ENCODE results near the gene NEURL1B.
"Not testable (repeated sequence)": the region's sequence is repeated elsewhere in the genome, so short reads cannot be mapped to it uniquely, and the experiment has no call there.

NEURL1B gene

GRCh38 chr5:172666251-172666650 is 25.2 kb downstream of the NEURL1B start:
- Mint-ChIP-seq H3K27ac (no peak overlapping the region), H3K27me3 (no peaks in the 10 kb centered on the region), H3K4me1 (ENCODE audit: low read depth) (no peaks in the 10 kb centered on the region), H3K36me3 (ENCODE audit: low read depth) (no peaks in the 10 kb centered on the region), H3K9me3 (peaks cover 3% of the 10 kb centered on the region), H3K4me3 (no peak overlapping the region)

- Mint-ChIP-seq H3K9me3 (peaks cover 3% of the 10 kb centered on the region), H3K27ac (no peak overlapping the region), H3K27me3 (no peaks in the 10 kb centered on the region), H3K4me3 (no peak overlapping the region), H3K4me1 (ENCODE audit: low read depth) (no peaks in the 10 kb centered on the region), H3K36me3 (ENCODE audit: low read depth) (no peaks in the 10 kb centered on the region)
These were observed 26.9 kb downstream of the NEURL1B start for GRCh38 chr5:172667786-172668593.

GRCh38 chr5:172668594-172669071 is 27.6 kb downstream of the NEURL1B start:
- H3K36me3 Mint-ChIP-seq (ENCODE audit: low read depth): no peaks in the 10 kb centered on the region
- no peaks in the 10 kb centered on the region for H3K27me3 Mint-ChIP-seq
- H3K4me3 Mint-ChIP-seq: no peak overlapping the region
- H3K4me1 Mint-ChIP-seq (ENCODE audit: low read depth): no peaks in the 10 kb centered on the region
- no peak overlapping the region for H3K27ac Mint-ChIP-seq
- peaks cover 3% of the 10 kb centered on the region for H3K9me3 Mint-ChIP-seq

- Mint-ChIP-seq H3K4me1 (ENCODE audit: low read depth) (no peaks in the 10 kb centered on the region), H3K27me3 (no peaks in the 10 kb centered on the region), H3K36me3 (ENCODE audit: low read depth) (no peaks in the 10 kb centered on the region), H3K27ac (no peak overlapping the region), H3K4me3 (no peak overlapping the region), H3K9me3 (peaks cover 3% of the 10 kb centered on the region)
These were observed 28.4 kb downstream of the NEURL1B start for GRCh38 chr5:172669386-172670004.

- no peaks in the 10 kb centered on the region for H3K36me3 Mint-ChIP-seq (ENCODE audit: low read depth)
- no peak overlapping the region for H3K4me3 Mint-ChIP-seq
- H3K9me3 Mint-ChIP-seq: peaks cover 3% of the 10 kb centered on the region
- H3K27ac Mint-ChIP-seq: no peak overlapping the region
- no peaks in the 10 kb centered on the region for H3K4me1 Mint-ChIP-seq (ENCODE audit: low read depth)
- H3K27me3 Mint-ChIP-seq: no peaks in the 10 kb centered on the region
These were observed 28.9 kb downstream of the NEURL1B start for GRCh38 chr5:172670005-172670402.

GRCh38 chr5:172670444-172670843 is 29.4 kb downstream of the NEURL1B start:
- peak overlapping the region; percentile 57 for H3K27ac Mint-ChIP-seq
- no peaks in the 10 kb centered on the region for H3K27me3 Mint-ChIP-seq
- H3K9me3 Mint-ChIP-seq: peaks cover 3% of the 10 kb centered on the region
- H3K36me3 Mint-ChIP-seq (ENCODE audit: low read depth): no peaks in the 10 kb centered on the region
- no peaks in the 10 kb centered on the region for H3K4me1 Mint-ChIP-seq (ENCODE audit: low read depth)
- no peak overlapping the region for H3K4me3 Mint-ChIP-seq

GRCh38 chr5:172671091-172671490 is 30.0 kb downstream of the NEURL1B start:
- Mint-ChIP-seq H3K27me3 (no peaks in the 10 kb centered on the region), H3K27ac (no peak overlapping the region), H3K4me1 (ENCODE audit: low read depth) (no peaks in the 10 kb centered on the region), H3K9me3 (peaks cover 3% of the 10 kb centered on the region), H3K4me3 (no peak overlapping the region), H3K36me3 (ENCODE audit: low read depth) (no peaks in the 10 kb centered on the region)

- no peak overlapping the region for H3K27ac Mint-ChIP-seq
- H3K27me3 Mint-ChIP-seq: no peaks in the 10 kb centered on the region
- no peaks in the 10 kb centered on the region for H3K4me1 Mint-ChIP-seq (ENCODE audit: low read depth)
- no peak overlapping the region for H3K4me3 Mint-ChIP-seq
- no peaks in the 10 kb centered on the region for H3K36me3 Mint-ChIP-seq (ENCODE audit: low read depth)
- H3K9me3 Mint-ChIP-seq: peaks cover 3% of the 10 kb centered on the region
These were observed 31.6 kb downstream of the NEURL1B start for GRCh38 chr5:172672681-172673080.

GRCh38 chr5:172674155-172674554 is 33.1 kb downstream of the NEURL1B start:
- Mint-ChIP-seq H3K27me3 (no peaks in the 10 kb centered on the region), H3K9me3 (peaks cover 3% of the 10 kb centered on the region), H3K36me3 (ENCODE audit: low read depth) (no peaks in the 10 kb centered on the region), H3K4me3 (no peak overlapping the region), H3K27ac (no peak overlapping the region), H3K4me1 (ENCODE audit: low read depth) (no peaks in the 10 kb centered on the region)

- Mint-ChIP-seq H3K27ac (no peak overlapping the region), H3K4me1 (ENCODE audit: low read depth) (no peaks in the 10 kb centered on the region), H3K27me3 (no peaks in the 10 kb centered on the region), H3K36me3 (ENCODE audit: low read depth) (no peaks in the 10 kb centered on the region), H3K9me3 (no peaks in the 10 kb centered on the region), H3K4me3 (no peak overlapping the region)
These were observed 35.9 kb downstream of the NEURL1B start for GRCh38 chr5:172676914-172677475.

- H3K36me3 Mint-ChIP-seq (ENCODE audit: low read depth); H3K4me3 Mint-ChIP-seq; H3K9me3 Mint-ChIP-seq; H3K27ac Mint-ChIP-seq; H3K4me1 Mint-ChIP-seq (ENCODE audit: low read depth); H3K27me3 Mint-ChIP-seq: not testable (repeated sequence)
These were observed 37.4 kb downstream of the NEURL1B start for GRCh38 chr5:172678362-172678874.

GRCh38 chr5:172678902-172679301 is 37.8 kb downstream of the NEURL1B start:
- no peak overlapping the region for H3K27ac Mint-ChIP-seq
- H3K4me1 Mint-ChIP-seq (ENCODE audit: low read depth): peaks cover 3% of the 10 kb centered on the region
- H3K4me3 Mint-ChIP-seq: no peak overlapping the region
- peaks cover 5% of the 10 kb centered on the region for H3K27me3 Mint-ChIP-seq
- no peaks in the 10 kb centered on the region for H3K36me3 Mint-ChIP-seq (ENCODE audit: low read depth)
- no peaks in the 10 kb centered on the region for H3K9me3 Mint-ChIP-seq

GRCh38 chr5:172679628-172680212 is 38.7 kb downstream of the NEURL1B start:
- Mint-ChIP-seq H3K36me3 (ENCODE audit: low read depth) (no peaks in the 10 kb centered on the region), H3K9me3 (no peaks in the 10 kb centered on the region), H3K4me1 (ENCODE audit: low read depth) (peaks cover 9% of the 10 kb centered on the region), H3K4me3 (no peak overlapping the region), H3K27me3 (peaks cover 5% of the 10 kb centered on the region), H3K27ac (no peak overlapping the region)

- H3K4me3 Mint-ChIP-seq: no peak overlapping the region
- H3K9me3 Mint-ChIP-seq: no peaks in the 10 kb centered on the region
- H3K27ac Mint-ChIP-seq: no peak overlapping the region
- no peaks in the 10 kb centered on the region for H3K36me3 Mint-ChIP-seq (ENCODE audit: low read depth)
- peaks cover 5% of the 10 kb centered on the region for H3K27me3 Mint-ChIP-seq
- H3K4me1 Mint-ChIP-seq (ENCODE audit: low read depth): peaks cover 9% of the 10 kb centered on the region
These were observed 39.9 kb downstream of the NEURL1B start for GRCh38 chr5:172680921-172681320.

- peaks cover 5% of the 10 kb centered on the region for H3K27me3 Mint-ChIP-seq
These were observed 40.4 kb downstream of the NEURL1B start for GRCh38 chr5:172681421-172681820.

More at GRCh38 chr5:172681421-172681820, 40.4 kb downstream of the NEURL1B start:
- Mint-ChIP-seq H3K4me3 (no peak overlapping the region), H3K27ac (no peak overlapping the region), H3K36me3 (ENCODE audit: low read depth) (no peaks in the 10 kb centered on the region), H3K4me1 (ENCODE audit: low read depth) (peaks cover 9% of the 10 kb centered on the region), H3K9me3 (no peaks in the 10 kb centered on the region)
